ENCODE results near the gene ZNF302.
A peak's percentile ranks its signal among the peaks of the same experiment; 100 is the strongest.

ZNF302 gene

DNA sequence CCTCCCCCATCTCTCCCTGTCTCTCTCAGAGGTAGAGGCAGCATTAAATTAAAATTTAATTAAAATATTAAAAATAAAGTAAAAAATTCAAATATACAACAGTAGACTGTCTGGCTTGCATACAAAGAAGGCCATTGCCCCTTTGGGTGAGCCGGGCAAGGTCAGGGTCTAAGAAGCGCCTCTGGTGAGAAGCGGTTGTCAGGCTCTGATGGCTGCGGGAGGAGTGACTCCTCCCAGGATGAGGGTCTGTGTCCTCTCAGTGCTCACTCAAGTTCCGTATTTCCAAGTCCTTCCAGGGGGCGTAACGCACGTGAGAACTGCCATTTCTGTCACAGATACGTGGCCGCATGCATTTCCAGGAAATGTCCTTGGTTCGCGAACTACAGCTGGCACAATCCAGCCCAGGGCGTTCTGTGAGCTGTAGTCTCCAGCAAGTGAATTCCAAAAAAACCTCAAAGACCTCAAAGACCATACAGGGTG, 55.8 kb downstream of the ZNF302 start:
- no peak for DNase-seq

DNA sequence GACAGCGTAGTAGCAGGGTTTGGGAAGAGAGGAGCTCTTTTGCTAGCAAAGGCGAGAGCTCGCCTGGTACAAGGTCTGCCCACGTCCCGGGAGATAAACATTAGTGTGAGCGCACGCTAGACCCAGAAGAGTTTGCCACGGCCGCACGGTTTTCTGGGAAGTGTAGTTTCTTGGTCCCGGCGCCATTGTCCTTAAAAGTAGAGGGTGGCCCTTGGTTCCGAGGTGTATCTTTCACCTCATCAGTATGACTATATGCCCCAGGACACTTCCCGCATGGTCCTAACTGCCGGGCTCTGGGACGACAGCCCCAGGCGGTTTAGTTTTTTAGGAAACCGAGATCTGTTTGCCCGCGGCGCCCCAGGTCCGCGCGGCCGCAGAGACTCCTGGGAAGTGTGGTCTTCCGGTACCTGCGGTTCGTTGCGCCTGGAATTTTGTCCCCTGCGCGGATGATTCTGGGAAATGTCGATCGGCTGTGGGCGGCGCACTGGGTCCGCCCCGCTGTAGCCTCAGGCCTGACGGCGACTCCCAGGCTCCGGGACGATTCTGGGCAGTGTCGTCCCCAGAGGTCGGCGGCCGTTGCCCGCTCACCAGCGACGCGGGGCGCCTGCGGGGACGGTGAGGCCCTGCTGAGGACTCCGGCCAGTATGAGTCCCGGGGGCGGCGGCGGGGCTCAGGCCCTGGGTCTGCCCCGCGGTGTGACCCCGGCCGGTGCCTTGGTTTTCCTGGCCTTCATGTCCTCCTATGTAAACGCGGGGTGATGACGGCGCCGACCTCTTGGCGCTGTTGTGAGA, 56.5 kb downstream of the ZNF302 start, which contains the start of gene ZNF181:
Gene ZNF181, plus strand, starts transcription at position 498 of the 791 bp plus-strand sequence. CDS start 795 bp downstream, outside the sequence.
- DNase-seq: peak; percentile 88

DNA sequence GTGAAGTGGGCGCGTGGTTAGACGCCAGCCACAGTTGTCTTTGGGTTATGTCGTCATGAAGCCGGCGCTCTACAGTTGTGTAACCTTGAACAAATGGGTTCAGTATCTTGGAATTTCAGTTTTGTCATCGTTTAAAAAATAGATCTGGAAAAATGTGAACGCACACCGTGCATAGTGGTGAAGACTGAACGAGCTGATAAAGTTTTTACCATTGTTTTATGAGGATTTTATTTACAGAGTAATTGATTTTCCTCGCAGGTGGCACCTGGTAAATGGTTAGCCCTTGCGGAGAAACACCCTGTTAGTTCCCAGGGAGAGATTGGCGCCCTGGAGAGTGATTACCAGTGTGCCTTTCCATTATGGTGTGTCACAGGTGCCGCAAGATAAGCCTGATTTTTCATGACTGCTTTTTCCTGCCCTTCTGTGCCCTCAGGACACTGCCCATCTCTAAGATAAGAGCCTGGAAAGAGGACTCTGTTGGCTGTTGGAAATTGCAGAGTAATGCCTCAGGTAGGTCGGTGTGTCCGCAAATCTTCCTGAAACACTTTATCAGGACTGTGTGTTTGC, 57.1 kb downstream of the ZNF302 start:
- peak; percentile 78 for DNase-seq

All from fibroblast of upper back skin (primary cell).